HG03354 (cell line): ENCODE results near the gene TMEM239.

ENCODE experiments used
- ATAC-seq: cut with Tn5 transposase; IDR thresholded peaks from one replicate; pipeline ENCODE4 v1.9.1; 2021; ENCODE audit warnings: mild to moderate bottlenecking; ENCODE audit not compliant: unreplicated experiment, poor library complexity, severe bottlenecking

TMEM239 gene

GRCh38 chr20:2840967-2841531 lies 24.9 kb downstream of the TMEM239 start:
- ATAC-seq = peak; percentile 38

- no peak for ATAC-seq
These were observed 29.4 kb downstream of the TMEM239 start for GRCh38 chr20:2845607-2846006.

- ATAC-seq = no peak
These were observed 30.5 kb downstream of the TMEM239 start for GRCh38 chr20:2846698-2847097.

GRCh38 chr20:2847802-2848201 lies 31.6 kb downstream of the TMEM239 start:
- ATAC-seq = no peak

GRCh38 chr20:2849529-2849928 lies 33.4 kb downstream of the TMEM239 start:
- no peak for ATAC-seq

- no peak for ATAC-seq
These were observed 34.9 kb downstream of the TMEM239 start for GRCh38 chr20:2851086-2851485.

GRCh38 chr20:2858591-2858990 lies 42.4 kb downstream of the TMEM239 start:
- ATAC-seq = no peak

- ATAC-seq = no peak
These were observed 43.4 kb downstream of the TMEM239 start for GRCh38 chr20:2859330-2860121.

- ATAC-seq = no peak
These were observed 48.5 kb downstream of the TMEM239 start for GRCh38 chr20:2864626-2865025.

- ATAC-seq = no peak
These were observed 48.9 kb downstream of the TMEM239 start for GRCh38 chr20:2865101-2865500.

- no peak for ATAC-seq
These were observed 49.5 kb downstream of the TMEM239 start for GRCh38 chr20:2865630-2866029.

GRCh38 chr20:2866236-2866635 lies 50.1 kb downstream of the TMEM239 start:
- ATAC-seq = no peak

- ATAC-seq = no peak
These were observed 51.1 kb downstream of the TMEM239 start for GRCh38 chr20:2867081-2867864.
